Progenitor cell of endocrine pancreas (in vitro differentiated cells): Measurements from ENCODE around the gene SLC2A14. TPM values are rescaled to one million over a fixed set of nuclear protein-coding genes. Genes with fewer than 3 reads are reported as not detected.
"Not testable (repeated sequence)": the region's sequence is repeated elsewhere in the genome, so short reads cannot be mapped to it uniquely, and the experiment has no call there.

Experiments used
- DNase-seq: peaks from one replicate; pipeline ENCODE4 v3.0.0; 2021; ENCODE audit warnings: low spot score; ENCODE audit not compliant: unreplicated experiment
- H3K27ac Mint-ChIP-seq: 2 replicates; pipeline ENCODE4 v1.8.0; 2021; ENCODE audit warnings: mild to moderate bottlenecking, moderate library complexity, mixed read lengths
- H3K27me3 Mint-ChIP-seq: 2 replicates; pipeline ENCODE4 v1.8.0; 2021; ENCODE audit warnings: mixed read lengths
- H3K36me3 Mint-ChIP-seq: 2 replicates; pipeline ENCODE4 v1.8.0; 2022; ENCODE audit warnings: mixed read lengths; ENCODE audit not compliant: insufficient read depth
- H3K4me1 Mint-ChIP-seq: 2 replicates; pipeline ENCODE4 v1.8.0; 2021; ENCODE audit warnings: low read depth, mixed read lengths
- H3K4me3 Mint-ChIP-seq: 2 replicates; pipeline ENCODE4 v1.8.0; 2021; ENCODE audit warnings: low read depth, mild to moderate bottlenecking, moderate library complexity, mixed read lengths
- H3K9me3 Mint-ChIP-seq: 2 replicates; pipeline ENCODE4 v1.8.0; 2021; ENCODE audit warnings: low read depth, mixed read lengths
- CTCF ChIP-seq: fragments of 200-600 bp; sonication (generic); IDR thresholded peaks from one replicate; pipeline ENCODE4 v1.5.0; 2021; ENCODE audit warnings: antibody characterized with exemption, mild to moderate bottlenecking; ENCODE audit not compliant: unreplicated experiment
- total RNA-seq: library from RNA; stranded (reverse); gene quantifications from 2 replicates; pipeline ENCODE4 v1.2.1, GENCODE V29; 2021

The SLC2A14 gene
- total RNA-seq, 1 donor from 2014 or later = 18.6 TPM

- TF ChIP-seq CTCF = no peak
Observed at GRCh38 chr12:7835116-7835515, 37.6 kb downstream of the SLC2A14 start.

GRCh38 chr12:7834701-7835100, 38.0 kb downstream of the SLC2A14 start:
- Mint-ChIP-seq H3K4me3 (no peak overlapping the region), H3K27me3 (no peaks in the 10 kb centered on the region), H3K27ac (no peak overlapping the region)

More at GRCh38 chr12:7835116-7835515, 37.6 kb downstream of the SLC2A14 start:
- no peak for DNase-seq
- no peak overlapping the region for H3K27ac Mint-ChIP-seq
- H3K4me1 Mint-ChIP-seq = peaks cover 8% of the 10 kb centered on the region
- H3K27me3 Mint-ChIP-seq = no peaks in the 10 kb centered on the region
- H3K9me3 Mint-ChIP-seq = no peaks in the 10 kb centered on the region
- H3K4me3 Mint-ChIP-seq = no peak overlapping the region
- H3K36me3 Mint-ChIP-seq = no peaks in the 10 kb centered on the region

GRCh38 chr12:7833831-7834230, 38.9 kb downstream of the SLC2A14 start:
- H3K9me3 Mint-ChIP-seq = no peaks in the 10 kb centered on the region
- no peak for TF ChIP-seq CTCF
- H3K4me1 Mint-ChIP-seq = peaks cover 8% of the 10 kb centered on the region
- no peak overlapping the region for H3K4me3 Mint-ChIP-seq
- H3K27ac Mint-ChIP-seq = no peak overlapping the region
- no peaks in the 10 kb centered on the region for H3K27me3 Mint-ChIP-seq
- no peaks in the 10 kb centered on the region for H3K36me3 Mint-ChIP-seq
- DNase-seq = no peak

More at GRCh38 chr12:7834701-7835100, 38.0 kb downstream of the SLC2A14 start:
- DNase-seq = no peak
- H3K36me3 Mint-ChIP-seq = no peaks in the 10 kb centered on the region
- H3K4me1 Mint-ChIP-seq = peaks cover 8% of the 10 kb centered on the region
- no peaks in the 10 kb centered on the region for H3K9me3 Mint-ChIP-seq
- no peak for TF ChIP-seq CTCF

- not testable (repeated sequence) for H3K9me3 Mint-ChIP-seq, H3K36me3 Mint-ChIP-seq, DNase-seq, H3K27me3 Mint-ChIP-seq, H3K4me1 Mint-ChIP-seq, H3K27ac Mint-ChIP-seq, H3K4me3 Mint-ChIP-seq
Observed at GRCh38 chr12:7833201-7833600, 39.5 kb downstream of the SLC2A14 start.

GRCh38 chr12:7832059-7832696, 40.5 kb downstream of the SLC2A14 start:
- Mint-ChIP-seq H3K4me3 (no peak overlapping the region), H3K27me3 (no peaks in the 10 kb centered on the region), H3K27ac (no peak overlapping the region), H3K9me3 (no peaks in the 10 kb centered on the region), H3K36me3 (peaks cover 2% of the 10 kb centered on the region), H3K4me1 (peaks cover 8% of the 10 kb centered on the region)
- DNase-seq = no peak
- TF ChIP-seq CTCF = peak; percentile 68

- not testable (repeated sequence) for H3K27ac Mint-ChIP-seq, H3K4me1 Mint-ChIP-seq, DNase-seq, H3K36me3 Mint-ChIP-seq, H3K27me3 Mint-ChIP-seq, H3K4me3 Mint-ChIP-seq, H3K9me3 Mint-ChIP-seq
Observed at GRCh38 chr12:7829737-7830136, 43.0 kb downstream of the SLC2A14 start.

GRCh38 chr12:7825754-7826153, 47.0 kb downstream of the SLC2A14 start:
- H3K27ac Mint-ChIP-seq, H3K4me3 Mint-ChIP-seq, H3K36me3 Mint-ChIP-seq, H3K4me1 Mint-ChIP-seq, H3K27me3 Mint-ChIP-seq, H3K9me3 Mint-ChIP-seq, DNase-seq: not testable (repeated sequence)
